HCT116 (cell line): ENCODE data around the gene CCR6. TPM values are rescaled to one million over a fixed set of nuclear protein-coding genes. Genes with fewer than 3 reads are reported as not detected.

Experiments
- ATAC-seq: fragments of 200-7000 bp; cut with Tn5 transposase; 2 replicates; pipeline ENCODE4 v1.9.1; 2020; ENCODE audit warnings: mild to moderate bottlenecking, moderate library complexity
- BruUV-seq: library from RNA; stranded (reverse); fragments of 400-500 nt; replicated peaks from 2 replicates; lab custom pipeline; 2021; lab: Mats Ljungman, UMichigan
- CTCF ChIA-PET: fragments of 300-600 bp; sonication (Branson Sonifier 250); formaldehyde crosslinking; loops from one replicate; lab custom pipeline; 2021; ENCODE audit warnings: antibody characterized with exemption; lab: Charles Lee
- POLR2A ChIA-PET: fragments of 300-600, 350-600 bp; sonication (Branson Sonifier 250); formaldehyde crosslinking; loops from one replicate; lab custom pipeline; 2021; ENCODE audit warnings: antibody characterized with exemption; lab: Charles Lee
- RAD21 ChIA-PET, 2 experiments: fragments of 300-600 bp; sonication (Branson Sonifier 250); formaldehyde crosslinking; loops; one replicate each; lab custom pipeline; 2023; ENCODE audit warnings: low total read pairs in 2 of 2; ENCODE audit not compliant: uncharacterized antibody in 2 of 2, unreplicated experiment in 2 of 2, low non-redundant PET in 1 of 2; lab: Charles Lee
- DNase-seq: peaks from one replicate; pipeline ENCODE4 v3.0.0-alpha.2; 2010; ENCODE audit warnings: low read depth, low spot score
- H2AFZ ChIP-seq: fragments of 200-600 bp; shearing (Covaris generic), sonication (generic); 2 replicates; pipeline ENCODE4 v1.6.1; 2017; ENCODE audit warnings: low read depth, mixed run types, mixed read lengths, antibody characterized with exemption, low read length; ENCODE audit not compliant: poor library complexity, severe bottlenecking
- H3K27ac ChIP-seq: 2 replicates; pipeline ENCODE4 v1.5.1; 2012; ENCODE audit warnings: low read depth, low read length
- H3K27me3 ChIP-seq: fragments of 200-600 bp; sonication (generic); 2 replicates; pipeline ENCODE4 v1.6.1; 2016; ENCODE audit warnings: mixed run types, low read length, mixed read lengths; ENCODE audit not compliant: insufficient read depth
- H3K36me3 ChIP-seq, 2 experiments: fragments of 200-500 bp in 1 of 2; fragments of 200-600 bp in 1 of 2; sonication (Bioruptor generic) in 1 of 2; sonication (generic) in 1 of 2; 2 replicates each; pipeline versions ENCODE4 v1.5.1 to v1.6.1; 2014 to 2016; ENCODE audit warnings: low read length in 2 of 2, inconsistent platforms in 1 of 2, mixed read lengths in 1 of 2, mixed run types in 1 of 2; ENCODE audit not compliant: insufficient read depth in 2 of 2, control insufficient read depth in 1 of 2
- H3K4me1 ChIP-seq, 2 experiments: fragments of 200-600 bp in 1 of 2; sonication (generic) in 1 of 2; 2 replicates each; pipeline versions ENCODE4 v1.5.1 to v1.6.1; 2012 to 2017; ENCODE audit warnings: low read length in 2 of 2, inconsistent platforms in 1 of 2, mild to moderate bottlenecking in 1 of 2, mixed read lengths in 1 of 2, mixed run types in 1 of 2, moderate library complexity in 1 of 2; ENCODE audit not compliant: insufficient read depth in 2 of 2, control insufficient read depth in 1 of 2
- H3K4me2 ChIP-seq: fragments of 200-600 bp; sonication (generic); 2 replicates; pipeline ENCODE4 v1.6.1; 2017; ENCODE audit warnings: mixed run types, low read length, mixed read lengths
- H3K4me3 ChIP-seq, 2 experiments: fragments of 200-600 bp in 1 of 2; sonication (generic) in 1 of 2; replicated peaks in 1 of 2; 2 replicates each; pipeline ENCODE4 v1.5.1; 2011 to 2016; ENCODE audit warnings: low read length in 2 of 2, control low read depth in 1 of 2, low read depth in 1 of 2, mild to moderate bottlenecking in 1 of 2, mixed read lengths in 1 of 2, mixed run types in 1 of 2
- H3K79me2 ChIP-seq: fragments of 200-600 bp; sonication (generic); 2 replicates; pipeline ENCODE4 v1.6.1; 2017; ENCODE audit warnings: mild to moderate bottlenecking, mixed run types, low read length, moderate library complexity, mixed read lengths; ENCODE audit not compliant: insufficient read depth
- H3K9ac ChIP-seq: fragments of 200-600 bp; sonication (generic); 2 replicates; pipeline ENCODE4 v1.6.1; 2016; ENCODE audit warnings: low read length, mixed read lengths
- H3K9me2 ChIP-seq: fragments of 200-600 bp; sonication (generic), shearing (Covaris generic); 2 replicates; pipeline ENCODE4 v1.6.1; 2017; ENCODE audit warnings: mixed run types, mild to moderate bottlenecking, moderate library complexity; ENCODE audit not compliant: insufficient read depth
- H3K9me3 ChIP-seq, 2 experiments: fragments of 200-500 bp in 1 of 2; fragments of 200-600 bp in 1 of 2; sonication (Bioruptor generic) in 1 of 2; sonication (generic) in 1 of 2; 2 replicates each; pipeline ENCODE4 v1.6.1; 2014 to 2017; ENCODE audit warnings: low read length in 2 of 2, mixed read lengths in 2 of 2, inconsistent platforms in 1 of 2, low read depth in 1 of 2, mild to moderate bottlenecking in 1 of 2, mixed run types in 1 of 2, moderate library complexity in 1 of 2; ENCODE audit not compliant: control insufficient read depth in 1 of 2, insufficient read depth in 1 of 2
- H4K20me1 ChIP-seq: fragments of 200-600 bp; sonication (generic), shearing (Covaris generic); 2 replicates; pipeline ENCODE4 v1.6.1; 2017; ENCODE audit warnings: mixed run types, mild to moderate bottlenecking, moderate library complexity; ENCODE audit not compliant: insufficient read depth
- ATF3 ChIP-seq: IDR thresholded peaks from 2 replicates; pipeline ENCODE4 v1.6.1; 2012
- CBX3 ChIP-seq: IDR thresholded peaks from 2 replicates; pipeline ENCODE4 v1.6.1; 2012; ENCODE audit warnings: low read depth
- EGR1 ChIP-seq: IDR thresholded peaks from 2 replicates; pipeline ENCODE4 v1.6.1; 2012; ENCODE audit warnings: low read depth
- ELF1 ChIP-seq: IDR thresholded peaks from 2 replicates; pipeline ENCODE4 v1.6.1; 2012; ENCODE audit warnings: low read depth, borderline replicate concordance
- EZH2 ChIP-seq: fragments of 200-600 bp; sonication (generic); IDR thresholded peaks from 2 replicates; pipeline ENCODE4 v1.6.1; 2017; ENCODE audit warnings: antibody characterized with exemption, mixed run types
- EZH2phosphoT487 ChIP-seq: fragments of 200-600 bp; IDR thresholded peaks from 2 replicates; pipeline ENCODE4 v1.6.1; 2018; ENCODE audit warnings: antibody characterized with exemption, borderline replicate concordance
- FOSL1 ChIP-seq: IDR thresholded peaks from 2 replicates; pipeline ENCODE4 v1.6.1; 2012; ENCODE audit warnings: low read depth
- JUND ChIP-seq: IDR thresholded peaks from 2 replicates; pipeline ENCODE4 v1.6.1; 2012
- MAX ChIP-seq: IDR thresholded peaks from 2 replicates; pipeline ENCODE4 v1.6.1; 2012
- POLR2A ChIP-seq: IDR thresholded peaks from 2 replicates; pipeline ENCODE4 v1.7.0; 2011; ENCODE audit warnings: borderline replicate concordance; ENCODE audit not compliant: insufficient read depth, insufficient read length; ENCODE audit errors: extremely low read depth
- POLR2AphosphoS5 ChIP-seq: IDR thresholded peaks from 2 replicates; pipeline ENCODE4 v1.6.1; 2011; ENCODE audit warnings: mild to moderate bottlenecking, low read depth, low read length, moderate library complexity
- RAD21 ChIP-seq: IDR thresholded peaks from 2 replicates; pipeline ENCODE4 v1.6.1; 2012; ENCODE audit warnings: low read depth, mild to moderate bottlenecking
- REST ChIP-seq: IDR thresholded peaks from 2 replicates; pipeline ENCODE4 v1.6.1; 2012; ENCODE audit warnings: low read depth
- SIN3A ChIP-seq: IDR thresholded peaks from 2 replicates; pipeline ENCODE4 v1.6.1; 2012; ENCODE audit warnings: low read depth
- SP1 ChIP-seq: IDR thresholded peaks from 2 replicates; pipeline ENCODE4 v1.6.1; 2012; ENCODE audit warnings: low read depth
- SRF ChIP-seq: IDR thresholded peaks from 2 replicates; pipeline ENCODE4 v1.6.1; 2012; ENCODE audit warnings: low read depth
- YY1 ChIP-seq: IDR thresholded peaks from 2 replicates; pipeline ENCODE4 v1.6.1; 2011; ENCODE audit warnings: low read length, low read depth, moderate library complexity, mild to moderate bottlenecking; ENCODE audit not compliant: insufficient replicate concordance; ENCODE audit errors: extremely low read depth
- ZBTB33 ChIP-seq: IDR thresholded peaks from 2 replicates; pipeline ENCODE4 v1.6.1; 2011; ENCODE audit warnings: mild to moderate bottlenecking, low read length, moderate library complexity; ENCODE audit not compliant: insufficient replicate concordance; ENCODE audit errors: extremely low read depth
- ZFX ChIP-seq: fragments of 450-650 bp; IDR thresholded peaks from 2 replicates; pipeline ENCODE4 v1.6.1; 2017
- ZNF274 ChIP-seq: fragments of 200-500 bp; sonication (Bioruptor generic); IDR thresholded peaks from 2 replicates; pipeline ENCODE4 v1.6.1; 2014; ENCODE audit warnings: mild to moderate bottlenecking, low read depth, low read length, inconsistent platforms
- intact Hi-C: fragments of 100-400 bp; cut with micrococcal nuclease; formaldehyde crosslinking; loops from 2 replicates; pipeline ENCODE4 v1.10.0; 2022
- total RNA-seq: library from RNA; stranded (reverse); gene quantifications from one replicate; pipeline ENCODE4 v1.2.1, GENCODE V29; 2021; ENCODE audit not compliant: unreplicated experiment

Gene CCR6
- total RNA-seq, 1 experiment from 2014 or later = not detected

- ChIA-PET POLR2A (no interaction called here), CTCF (no interaction called here), RAD21 (no interaction called here)
- TF ChIP-seq MAX (no peak), RAD21 (no peak), REST (no peak), SP1 (no peak), SRF (no peak), POLR2AphosphoS5 (no peak), POLR2A (no peak), YY1 (no peak), ELF1 (no peak), ZFX (no peak), ATF3 (no peak), EZH2phosphoT487 (no peak), EZH2 (no peak), EGR1 (no peak), JUND (no peak), ZNF274 (no peak), SIN3A (no peak), FOSL1 (no peak), ZBTB33 (no peak), CBX3 (no peak)
- intact Hi-C loops = no loop called here
- Histone ChIP-seq H2AFZ (no peak overlapping the region), H3K9ac (no peak overlapping the region), H3K27ac (no peak overlapping the region), H3K4me1 (no peaks in the 10 kb centered on the region), H4K20me1 (no peaks in the 10 kb centered on the region), H3K36me3 (no peaks in the 10 kb centered on the region), H3K79me2 (no peaks in the 10 kb centered on the region), H3K9me2 (no peaks in the 10 kb centered on the region), H3K4me3 (no peak overlapping the region), H3K9me3 (no peaks in the 10 kb centered on the region), H3K4me2 (no peak overlapping the region), H3K27me3 (no peaks in the 10 kb centered on the region)
- no TSS peak for BruUV-seq
- ATAC-seq = no peak
- DNase-seq = no peak
Observed at GRCh38 chr6:167098825-167099225, 24.1 kb upstream of the CCR6 start.
